Activated CD8-positive, alpha-beta memory T cell treated with anti-CD3 and anti-CD28 coated beads, Interleukin-2, amount 50 U/mL, for 24 hours (primary cell): Measurements from ENCODE around the gene TDG.
"Not testable (repeated sequence)": the region's sequence is repeated elsewhere in the genome, so short reads cannot be mapped to it uniquely, and the experiment has no call there.

Experiments
- DNase-seq: peaks from one replicate; pipeline ENCODE4 v3.0.0-alpha.2; 2020; ENCODE audit errors: extremely low read depth

The TDG gene

GRCh38 chr12:104022786-104023185 lies 57.1 kb downstream of the TDG start:
- DNase-seq = no peak

- DNase-seq = no peak
Observed at GRCh38 chr12:104023710-104024109, 58.0 kb downstream of the TDG start.

- no peak for DNase-seq
Observed at GRCh38 chr12:104024348-104024747, 58.7 kb downstream of the TDG start.

- no peak for DNase-seq
Observed at GRCh38 chr12:104025771-104026170, 60.1 kb downstream of the TDG start.

GRCh38 chr12:104026841-104027599 lies 61.3 kb downstream of the TDG start:
- DNase-seq = no peak

- not testable (repeated sequence) for DNase-seq
Observed at GRCh38 chr12:104030596-104030995, 64.9 kb downstream of the TDG start.

- not testable (repeated sequence) for DNase-seq
Observed at GRCh38 chr12:104036143-104036542, 70.5 kb downstream of the TDG start.
